HG02973 (cell line): ENCODE results near the gene TMLHE.
"Not testable (repeated sequence)": the region's sequence is repeated elsewhere in the genome, so short reads cannot be mapped to it uniquely, and the experiment has no call there.

Source experiments
- ATAC-seq: cut with Tn5 transposase; IDR thresholded peaks from one replicate; pipeline ENCODE4 v1.9.1; 2021; ENCODE audit warnings: moderate library complexity; ENCODE audit not compliant: unreplicated experiment

Gene TMLHE

GRCh38 chrX:155612312-155613224 is at the start of gene TMLHE, which contains the start of gene SPRY3:
TMLHE (minus strand) TSS chrX:155612952; CDS start chrX:155545276, 67,676 bp downstream.
SPRY3 (plus strand) TSS chrX:155612586.
- peak; percentile 87 for ATAC-seq

GRCh38 chrX:155662282-155662681 is 49.5 kb upstream of the TMLHE start:
- ATAC-seq: no peak

- no peak for ATAC-seq
Observed at GRCh38 chrX:155645180-155645579, 32.4 kb upstream of the TMLHE start.

- ATAC-seq: no peak
Observed at GRCh38 chrX:155643240-155643639, 30.5 kb upstream of the TMLHE start.

- not testable (repeated sequence) for ATAC-seq
Observed at GRCh38 chrX:155641371-155641770, 28.6 kb upstream of the TMLHE start.

GRCh38 chrX:155637714-155638113 is 25.0 kb upstream of the TMLHE start:
- ATAC-seq: no peak

- ATAC-seq: not testable (repeated sequence)
Observed at GRCh38 chrX:155635019-155635418, 22.3 kb upstream of the TMLHE start.

GRCh38 chrX:155632431-155633100 is 19.8 kb upstream of the TMLHE start:
- peak; percentile 69 for ATAC-seq

- ATAC-seq: not testable (repeated sequence)
Observed at GRCh38 chrX:155620110-155620509, 7.4 kb upstream of the TMLHE start.

- no peak for ATAC-seq
Observed at GRCh38 chrX:155615938-155616337, 3.2 kb upstream of the TMLHE start.

GRCh38 chrX:155613927-155614559 is 1.3 kb upstream of the TMLHE start:
- no peak for ATAC-seq

GRCh38 chrX:155611302-155611701 is 1.4 kb downstream of the TMLHE start:
- ATAC-seq: no peak

- no peak for ATAC-seq
Observed at GRCh38 chrX:155592981-155593380, 19.8 kb downstream of the TMLHE start.

- no peak for ATAC-seq
Observed at GRCh38 chrX:155592331-155592730, 20.4 kb downstream of the TMLHE start.

GRCh38 chrX:155577682-155578081 is 35.1 kb downstream of the TMLHE start:
- no peak for ATAC-seq

- ATAC-seq: no peak
Observed at GRCh38 chrX:155563099-155563498, 49.7 kb downstream of the TMLHE start.

- no peak for ATAC-seq
Observed at GRCh38 chrX:155544881-155545280, 67.9 kb downstream of the TMLHE start.

- no peak for ATAC-seq
Observed at GRCh38 chrX:155535866-155536265, 76.9 kb downstream of the TMLHE start.

GRCh38 chrX:155534800-155535199 is 78.0 kb downstream of the TMLHE start:
- no peak for ATAC-seq

GRCh38 chrX:155527023-155527422 is 85.7 kb downstream of the TMLHE start:
- ATAC-seq: not testable (repeated sequence)

GRCh38 chrX:155514225-155514624 is 98.5 kb downstream of the TMLHE start:
- no peak for ATAC-seq
